ENCODE data around the gene AATK.

The AATK gene

DNA sequence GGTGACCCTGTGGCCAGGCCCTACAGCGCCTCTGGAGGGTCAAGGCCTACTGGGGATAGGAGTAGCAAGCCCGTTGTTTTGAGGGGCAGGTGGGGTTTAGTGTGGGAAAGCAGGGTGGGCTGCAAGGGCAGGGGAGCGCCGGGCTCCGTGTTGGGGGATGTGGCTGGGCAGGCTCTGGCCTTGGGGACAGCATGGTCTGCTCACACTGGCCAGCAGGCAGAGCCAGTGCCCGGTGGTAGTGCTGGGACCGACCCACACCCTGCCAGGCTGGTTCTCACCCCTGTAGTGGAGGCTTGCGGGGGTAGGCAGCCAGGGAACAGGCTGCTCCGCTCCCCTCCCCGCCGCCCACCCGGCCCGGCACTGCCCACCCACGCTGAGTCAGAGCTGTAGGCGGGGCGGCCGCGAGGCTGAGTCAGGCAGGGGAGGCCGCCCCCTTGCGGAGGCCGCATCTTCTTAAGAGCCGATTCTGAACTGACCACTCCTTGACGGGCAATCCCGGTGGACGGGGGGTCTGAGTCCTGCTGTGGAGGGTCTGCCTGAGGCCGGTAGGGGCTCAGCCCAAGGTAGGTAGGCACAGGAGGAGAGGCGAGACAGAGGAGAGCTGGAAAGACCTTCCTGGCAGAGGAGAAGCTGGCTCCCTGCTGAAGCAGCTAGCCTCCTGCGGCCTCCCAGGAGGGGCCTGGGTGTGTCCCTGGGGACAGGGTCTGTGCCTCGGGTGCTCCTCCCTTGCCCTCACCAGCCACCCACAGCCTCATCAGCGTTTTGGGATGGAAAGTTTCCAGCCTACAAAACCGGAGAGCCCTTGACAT lies 68.7 kb downstream of the AATK start:
- H3K27me3 ChIP-seq (ENCODE audit: control insufficient read depth in 1 of 2, insufficient read depth in 2 of 2, low read length in 2 of 2): no peaks in the 10 kb centered on the region
- H3K9ac ChIP-seq (ENCODE audit: low read length): peak overlapping the region; percentile 36
- H3K9me3 ChIP-seq (ENCODE audit: low read length): no peaks in the 10 kb centered on the region
- H3K4me3 ChIP-seq (ENCODE audit: low read depth in 1 of 2, low read length in 2 of 2): peak overlapping the region in 1 of 2 donors; percentile 47
- peak overlapping the region; percentile 49 for H3K27ac ChIP-seq (ENCODE audit: low read depth, low read length)
- peaks cover 49% of the 10 kb centered on the region for H3K4me1 ChIP-seq (ENCODE audit: insufficient read depth, low read length)
- H3K36me3 ChIP-seq (ENCODE audit: insufficient read depth, low read length): peaks cover 20% of the 10 kb centered on the region

GRCh38 chr17:81096741-81097133 lies 69.3 kb downstream of the AATK start:
- H3K27ac ChIP-seq (ENCODE audit: low read depth, low read length): peak overlapping the region; percentile 54
- H3K9ac ChIP-seq (ENCODE audit: low read length): peak overlapping the region; percentile 36
- peaks cover 49% of the 10 kb centered on the region for H3K4me1 ChIP-seq (ENCODE audit: insufficient read depth, low read length)

DNA sequence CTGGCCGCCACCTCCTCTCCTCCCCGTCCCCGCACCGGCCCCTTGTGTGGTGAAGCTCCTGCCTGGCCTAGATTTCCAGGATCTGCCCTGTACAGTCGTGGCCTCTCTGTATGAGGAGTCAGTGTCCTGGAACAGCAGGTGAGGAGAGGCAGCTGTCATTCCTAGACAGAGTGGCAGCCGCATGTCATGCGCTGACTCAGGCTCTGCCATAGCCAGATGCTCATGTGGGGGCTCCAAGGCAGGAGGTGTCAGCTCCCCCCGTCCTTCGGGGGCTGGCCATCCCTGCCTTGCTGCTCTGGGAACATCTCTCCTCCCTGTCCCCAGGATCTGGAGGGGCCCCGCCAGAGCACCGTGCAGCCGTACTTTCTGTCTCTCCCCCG lies 70.6 kb downstream of the AATK start:
- Histone ChIP-seq H3K4me1 (ENCODE audit: insufficient read depth, low read length) (peaks cover 49% of the 10 kb centered on the region), H3K9me3 (ENCODE audit: low read length) (no peaks in the 10 kb centered on the region), H3K27ac (ENCODE audit: low read depth, low read length) (peak overlapping the region; percentile 54), H3K4me3 (ENCODE audit: low read depth in 1 of 2, low read length in 2 of 2) (no peak overlapping the region), H3K36me3 (ENCODE audit: insufficient read depth, low read length) (peaks cover 13% of the 10 kb centered on the region), H3K27me3 (ENCODE audit: control insufficient read depth in 1 of 2, insufficient read depth in 2 of 2, low read length in 2 of 2) (no peaks in the 10 kb centered on the region), H3K9ac (ENCODE audit: low read length) (peak overlapping the region; percentile 33)

More at GRCh38 chr17:81096741-81097133, 69.3 kb downstream of the AATK start:
- peaks cover 20% of the 10 kb centered on the region for H3K36me3 ChIP-seq (ENCODE audit: insufficient read depth, low read length)
- H3K27me3 ChIP-seq (ENCODE audit: control insufficient read depth in 1 of 2, insufficient read depth in 2 of 2, low read length in 2 of 2): no peaks in the 10 kb centered on the region
- H3K4me3 ChIP-seq (ENCODE audit: low read depth in 1 of 2, low read length in 2 of 2): peak overlapping the region in 1 of 2 donors; percentile 47
- no peaks in the 10 kb centered on the region for H3K9me3 ChIP-seq (ENCODE audit: low read length)

- Histone ChIP-seq H3K27me3 (ENCODE audit: control insufficient read depth in 1 of 2, insufficient read depth in 2 of 2, low read length in 2 of 2) (no peaks in the 10 kb centered on the region), H3K9me3 (ENCODE audit: low read length) (no peaks in the 10 kb centered on the region), H3K9ac (ENCODE audit: low read length) (peak overlapping the region; percentile 33), H3K36me3 (ENCODE audit: insufficient read depth, low read length) (peaks cover 7% of the 10 kb centered on the region), H3K4me1 (ENCODE audit: insufficient read depth, low read length) (peaks cover 50% of the 10 kb centered on the region), H3K4me3 (ENCODE audit: low read depth in 1 of 2, low read length in 2 of 2) (peak overlapping the region in 1 of 2 donors; percentile 2), H3K27ac (ENCODE audit: low read depth, low read length) (peak overlapping the region; percentile 74)
Measured at GRCh38 chr17:81094509-81095382, 71.3 kb downstream of the AATK start.

DNA sequence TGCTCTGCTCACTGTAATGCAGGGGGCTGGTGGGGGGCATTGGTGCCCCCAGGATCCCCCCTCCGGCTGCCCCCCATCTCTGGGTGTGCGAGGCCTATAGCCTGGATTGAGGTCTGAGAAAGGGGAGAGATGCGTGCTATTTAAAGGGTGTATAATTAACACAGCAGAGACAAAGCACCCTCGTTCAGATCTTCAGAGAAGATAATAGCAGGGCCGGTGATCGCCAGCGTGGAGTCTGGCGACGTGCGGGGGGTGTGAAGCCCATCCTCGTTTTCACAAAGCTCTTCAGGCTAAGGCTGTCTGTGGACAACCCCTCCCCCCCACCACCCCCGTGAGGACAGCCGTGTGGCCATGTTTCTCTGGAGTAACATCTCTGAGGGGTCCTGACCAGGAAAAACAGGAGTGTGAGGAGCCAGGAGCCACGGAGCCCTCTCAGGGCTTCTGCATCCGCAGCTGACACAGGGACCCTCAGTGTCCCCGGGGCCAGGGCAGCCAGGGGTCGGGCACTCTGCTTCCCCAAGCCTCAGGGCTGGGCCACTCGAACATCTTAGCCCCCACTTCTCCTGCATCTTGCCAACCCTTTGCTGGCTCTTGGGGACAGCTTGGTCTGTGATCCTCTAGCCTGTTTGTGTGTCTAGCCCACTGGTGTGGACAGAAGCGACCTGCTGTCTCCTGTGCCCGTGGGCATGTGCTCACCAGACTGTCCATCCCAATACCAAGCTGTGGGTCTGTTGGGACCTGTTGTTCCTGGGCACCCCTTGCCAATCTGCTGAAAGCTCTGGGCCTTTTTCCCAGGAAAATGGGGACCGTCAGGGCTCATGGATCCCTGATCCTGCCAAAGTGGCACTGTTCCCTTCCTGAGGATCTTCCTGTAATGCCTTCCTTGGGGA lies 72.2 kb downstream of the AATK start:
- no peaks in the 10 kb centered on the region for H3K9me3 ChIP-seq (ENCODE audit: low read length)
- no peaks in the 10 kb centered on the region for H3K27me3 ChIP-seq (ENCODE audit: control insufficient read depth in 1 of 2, insufficient read depth in 2 of 2, low read length in 2 of 2)
- H3K9ac ChIP-seq (ENCODE audit: low read length): no peak overlapping the region
- H3K27ac ChIP-seq (ENCODE audit: low read depth, low read length): peak overlapping the region; percentile 74
- H3K36me3 ChIP-seq (ENCODE audit: insufficient read depth, low read length): no peaks in the 10 kb centered on the region
- H3K4me3 ChIP-seq (ENCODE audit: low read depth in 1 of 2, low read length in 2 of 2): no peak overlapping the region
- H3K4me1 ChIP-seq (ENCODE audit: insufficient read depth, low read length): peaks cover 50% of the 10 kb centered on the region

DNA sequence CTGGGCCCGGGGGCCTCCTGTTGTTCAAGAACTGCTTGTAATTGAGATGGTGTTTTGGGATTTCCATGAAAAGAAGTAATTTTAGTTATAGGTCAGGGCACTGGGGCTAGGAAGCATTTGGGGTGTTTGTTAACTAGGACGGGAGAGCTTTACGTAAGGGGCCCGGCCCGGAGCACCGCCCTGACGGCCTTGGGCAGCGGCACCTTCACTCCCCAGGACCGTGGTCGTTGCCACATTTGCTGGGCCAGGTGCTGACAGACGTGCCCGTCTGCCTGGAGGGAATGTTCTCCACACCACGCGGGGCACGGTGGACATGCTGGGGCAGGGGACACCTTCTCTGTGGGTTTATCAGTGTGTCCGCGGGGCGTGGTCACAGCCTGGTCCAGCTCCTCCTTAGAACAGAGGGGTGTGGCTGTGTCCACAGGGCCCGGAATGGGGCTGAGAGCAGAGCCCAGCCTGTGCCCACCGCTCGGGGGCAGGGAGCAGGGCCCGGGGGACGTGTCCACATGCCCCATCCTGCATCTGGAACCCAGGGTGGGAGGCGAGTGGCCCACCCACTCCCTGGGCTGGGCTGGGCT lies 73.4 kb downstream of the AATK start:
- peaks cover 8% of the 10 kb centered on the region for H3K36me3 ChIP-seq (ENCODE audit: insufficient read depth, low read length)
- H3K9me3 ChIP-seq (ENCODE audit: low read length): no peaks in the 10 kb centered on the region
- no peaks in the 10 kb centered on the region for H3K27me3 ChIP-seq (ENCODE audit: control insufficient read depth in 1 of 2, insufficient read depth in 2 of 2, low read length in 2 of 2)
- no peak overlapping the region for H3K4me3 ChIP-seq (ENCODE audit: low read depth in 1 of 2, low read length in 2 of 2)
- H3K9ac ChIP-seq (ENCODE audit: low read length): no peak overlapping the region
- H3K4me1 ChIP-seq (ENCODE audit: insufficient read depth, low read length): peaks cover 41% of the 10 kb centered on the region
- no peak overlapping the region for H3K27ac ChIP-seq (ENCODE audit: low read depth, low read length)

GRCh38 chr17:81091774-81092517 lies 74.1 kb downstream of the AATK start:
- Histone ChIP-seq H3K4me1 (ENCODE audit: insufficient read depth, low read length) (peaks cover 35% of the 10 kb centered on the region), H3K27ac (ENCODE audit: low read depth, low read length) (no peak overlapping the region), H3K9me3 (ENCODE audit: low read length) (no peaks in the 10 kb centered on the region), H3K4me3 (ENCODE audit: low read depth in 1 of 2, low read length in 2 of 2) (no peak overlapping the region), H3K9ac (ENCODE audit: low read length) (no peak overlapping the region), H3K27me3 (ENCODE audit: control insufficient read depth in 1 of 2, insufficient read depth in 2 of 2, low read length in 2 of 2) (no peaks in the 10 kb centered on the region), H3K36me3 (ENCODE audit: insufficient read depth, low read length) (peaks cover 10% of the 10 kb centered on the region)

DNA sequence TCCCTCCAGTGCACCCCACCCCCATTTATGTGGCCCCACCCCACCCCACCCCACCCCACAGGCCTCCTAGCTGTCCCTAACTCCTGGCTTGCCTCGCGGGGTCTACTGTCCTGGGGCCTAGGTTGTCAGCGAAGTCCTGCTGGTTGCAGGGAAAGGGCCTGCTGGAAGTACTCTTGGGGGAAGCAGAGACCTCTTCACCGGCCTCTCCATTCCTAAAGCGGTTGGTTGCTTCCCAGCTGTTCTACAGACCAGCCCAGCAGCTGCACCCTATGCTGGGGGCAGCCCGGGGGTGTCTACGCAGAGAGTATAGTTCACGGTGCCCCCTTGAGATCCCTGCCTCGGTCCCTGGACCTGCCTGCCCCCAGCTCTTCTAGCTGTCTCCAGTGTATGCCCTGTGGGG lies 74.9 kb downstream of the AATK start:
- no peak overlapping the region for H3K27ac ChIP-seq (ENCODE audit: low read depth, low read length)
- no peak overlapping the region for H3K9ac ChIP-seq (ENCODE audit: low read length)
- no peaks in the 10 kb centered on the region for H3K9me3 ChIP-seq (ENCODE audit: low read length)
- no peak overlapping the region for H3K4me3 ChIP-seq (ENCODE audit: low read depth in 1 of 2, low read length in 2 of 2)
- H3K36me3 ChIP-seq (ENCODE audit: insufficient read depth, low read length): peaks cover 17% of the 10 kb centered on the region
- H3K4me1 ChIP-seq (ENCODE audit: insufficient read depth, low read length): peaks cover 27% of the 10 kb centered on the region
- H3K27me3 ChIP-seq (ENCODE audit: control insufficient read depth in 1 of 2, insufficient read depth in 2 of 2, low read length in 2 of 2): no peaks in the 10 kb centered on the region

GRCh38 chr17:81090361-81091136 lies 75.5 kb downstream of the AATK start:
- Histone ChIP-seq H3K27ac (ENCODE audit: low read depth, low read length) (no peak overlapping the region), H3K36me3 (ENCODE audit: insufficient read depth, low read length) (peaks cover 19% of the 10 kb centered on the region), H3K4me3 (ENCODE audit: low read depth in 1 of 2, low read length in 2 of 2) (no peak overlapping the region), H3K9ac (ENCODE audit: low read length) (no peak overlapping the region), H3K4me1 (ENCODE audit: insufficient read depth, low read length) (peaks cover 21% of the 10 kb centered on the region), H3K9me3 (ENCODE audit: low read length) (no peaks in the 10 kb centered on the region), H3K27me3 (ENCODE audit: control insufficient read depth in 1 of 2, insufficient read depth in 2 of 2, low read length in 2 of 2) (no peaks in the 10 kb centered on the region)
